BE2C (cell line): Measurements from ENCODE around the gene RGR.

Experiments used
- DNase-seq: peaks from one replicate; pipeline ENCODE4 v3.0.0-alpha.2; 2020
- H3K27me3 ChIP-seq: fragments of 250-450 bp; sonication (Bioruptor Pico); 2 replicates; pipeline ENCODE4 v1.5.1; 2020; ENCODE audit warnings: mild to moderate bottlenecking
- H3K36me3 ChIP-seq: fragments of 250-450 bp; sonication (Bioruptor Pico); 2 replicates; pipeline ENCODE4 v1.5.1; 2020; ENCODE audit warnings: mild to moderate bottlenecking
- H3K4me1 ChIP-seq: fragments of 250-450 bp; sonication (Bioruptor Pico); 2 replicates; pipeline ENCODE4 v1.5.1; 2020
- H3K4me3 ChIP-seq: 2 replicates; pipeline ENCODE4 v1.5.1; 2011; ENCODE audit warnings: low read depth, low read length
- H3K9me3 ChIP-seq: fragments of 250-450 bp; sonication (Bioruptor Pico); 2 replicates; pipeline ENCODE4 v1.5.1; 2020
- TF ChIP-seq, protein P1 (sequence below): IDR thresholded peaks from 2 replicates; pipeline ENCODE4 v1.5.1; 2012; ENCODE audit warnings: mild to moderate bottlenecking, low read depth, low read length

RGR gene

DNA sequence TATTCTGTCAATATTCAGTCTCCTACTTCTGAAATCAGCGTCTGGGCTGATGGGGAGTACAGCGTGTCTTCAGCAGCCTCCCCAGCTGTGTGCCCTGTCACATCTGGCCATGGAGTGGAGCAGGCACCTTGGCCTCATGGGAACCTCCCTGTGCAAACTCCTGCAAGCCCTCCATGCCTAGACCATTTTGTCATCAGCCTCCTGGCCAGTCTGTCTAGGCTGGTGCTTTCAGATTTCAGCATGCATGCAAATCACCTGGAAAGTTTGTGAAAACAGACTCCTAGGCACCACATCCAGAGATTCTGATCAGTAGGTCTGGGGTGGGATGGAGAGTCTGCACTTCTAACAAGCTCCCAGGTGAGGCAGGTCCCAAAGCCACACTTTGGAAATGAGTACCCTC is 57.4 kb downstream of the RGR start:
- DNase-seq = no peak
- TF ChIP-seq, protein P1, sequence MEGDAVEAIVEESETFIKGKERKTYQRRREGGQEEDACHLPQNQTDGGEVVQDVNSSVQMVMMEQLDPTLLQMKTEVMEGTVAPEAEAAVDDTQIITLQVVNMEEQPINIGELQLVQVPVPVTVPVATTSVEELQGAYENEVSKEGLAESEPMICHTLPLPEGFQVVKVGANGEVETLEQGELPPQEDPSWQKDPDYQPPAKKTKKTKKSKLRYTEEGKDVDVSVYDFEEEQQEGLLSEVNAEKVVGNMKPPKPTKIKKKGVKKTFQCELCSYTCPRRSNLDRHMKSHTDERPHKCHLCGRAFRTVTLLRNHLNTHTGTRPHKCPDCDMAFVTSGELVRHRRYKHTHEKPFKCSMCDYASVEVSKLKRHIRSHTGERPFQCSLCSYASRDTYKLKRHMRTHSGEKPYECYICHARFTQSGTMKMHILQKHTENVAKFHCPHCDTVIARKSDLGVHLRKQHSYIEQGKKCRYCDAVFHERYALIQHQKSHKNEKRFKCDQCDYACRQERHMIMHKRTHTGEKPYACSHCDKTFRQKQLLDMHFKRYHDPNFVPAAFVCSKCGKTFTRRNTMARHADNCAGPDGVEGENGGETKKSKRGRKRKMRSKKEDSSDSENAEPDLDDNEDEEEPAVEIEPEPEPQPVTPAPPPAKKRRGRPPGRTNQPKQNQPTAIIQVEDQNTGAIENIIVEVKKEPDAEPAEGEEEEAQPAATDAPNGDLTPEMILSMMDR = no peak
- Histone ChIP-seq H3K4me3 (no peak overlapping the region), H3K27me3 (no peaks in the 10 kb centered on the region), H3K9me3 (no peaks in the 10 kb centered on the region), H3K36me3 (no peaks in the 10 kb centered on the region), H3K4me1 (no peaks in the 10 kb centered on the region)

DNA sequence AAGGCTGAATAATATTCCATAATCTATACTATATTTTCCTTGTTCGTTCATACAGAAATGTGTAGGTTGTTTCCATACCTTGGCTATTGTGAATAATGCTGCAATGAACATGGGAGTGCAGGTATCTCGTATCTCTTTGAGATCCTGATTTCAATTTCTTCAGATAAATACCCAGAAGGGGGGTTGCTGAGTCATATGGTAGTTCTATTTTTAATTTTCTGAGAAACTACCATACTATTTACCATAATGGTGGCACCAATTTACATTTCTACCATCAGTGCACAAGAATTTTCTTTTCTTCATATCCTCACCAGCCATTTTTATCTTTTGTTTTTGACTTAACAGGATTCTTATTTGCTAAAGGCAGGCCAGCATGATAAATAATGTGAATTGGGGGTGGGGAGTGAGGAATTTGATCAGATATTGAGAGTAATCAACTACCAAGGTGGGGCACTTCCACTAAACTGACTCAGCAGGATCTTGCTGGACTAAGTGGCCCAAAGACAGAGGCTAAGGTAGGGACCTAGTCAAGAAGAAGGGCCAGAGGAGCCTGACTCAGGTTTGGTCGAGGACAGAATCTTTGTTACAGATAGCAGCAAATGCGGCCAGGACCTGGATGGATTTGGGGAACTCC is 62.0 kb downstream of the RGR start:
- Histone ChIP-seq H3K36me3 (no peaks in the 10 kb centered on the region), H3K4me1 (peaks cover 4% of the 10 kb centered on the region; the same call in 1 of the 2 replicates), H3K27me3 (no peaks in the 10 kb centered on the region), H3K9me3 (no peaks in the 10 kb centered on the region), H3K4me3 (no peak overlapping the region)
- TF ChIP-seq, protein P1 = no peak
- no peak for DNase-seq

DNA sequence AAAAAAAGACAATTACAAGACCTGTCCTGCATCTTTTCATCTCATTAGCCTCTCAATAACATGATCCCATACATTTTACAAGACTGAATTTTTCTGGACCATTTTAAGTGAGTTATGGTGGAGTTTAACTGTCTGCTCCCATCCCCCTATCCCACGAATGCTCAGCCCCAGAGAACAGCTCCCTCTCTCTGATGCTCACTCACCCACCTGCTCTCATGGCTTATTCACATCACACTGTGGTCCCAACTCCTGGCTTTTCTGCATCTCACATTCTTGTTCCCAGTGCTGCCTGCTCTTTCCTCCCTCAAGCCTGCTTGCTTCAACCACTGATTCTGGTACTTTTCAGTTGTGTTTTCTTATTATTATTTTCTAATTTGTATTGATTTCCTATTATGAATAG is 63.2 kb downstream of the RGR start:
- DNase-seq = no peak
- no peak overlapping the region for H3K4me3 ChIP-seq
- H3K9me3 ChIP-seq = no peaks in the 10 kb centered on the region
- no peaks in the 10 kb centered on the region for H3K27me3 ChIP-seq
- no peaks in the 10 kb centered on the region for H3K36me3 ChIP-seq
- TF ChIP-seq, protein P1 = no peak
- peaks cover 4% of the 10 kb centered on the region; the same call in 1 of the 2 replicates for H3K4me1 ChIP-seq

DNA sequence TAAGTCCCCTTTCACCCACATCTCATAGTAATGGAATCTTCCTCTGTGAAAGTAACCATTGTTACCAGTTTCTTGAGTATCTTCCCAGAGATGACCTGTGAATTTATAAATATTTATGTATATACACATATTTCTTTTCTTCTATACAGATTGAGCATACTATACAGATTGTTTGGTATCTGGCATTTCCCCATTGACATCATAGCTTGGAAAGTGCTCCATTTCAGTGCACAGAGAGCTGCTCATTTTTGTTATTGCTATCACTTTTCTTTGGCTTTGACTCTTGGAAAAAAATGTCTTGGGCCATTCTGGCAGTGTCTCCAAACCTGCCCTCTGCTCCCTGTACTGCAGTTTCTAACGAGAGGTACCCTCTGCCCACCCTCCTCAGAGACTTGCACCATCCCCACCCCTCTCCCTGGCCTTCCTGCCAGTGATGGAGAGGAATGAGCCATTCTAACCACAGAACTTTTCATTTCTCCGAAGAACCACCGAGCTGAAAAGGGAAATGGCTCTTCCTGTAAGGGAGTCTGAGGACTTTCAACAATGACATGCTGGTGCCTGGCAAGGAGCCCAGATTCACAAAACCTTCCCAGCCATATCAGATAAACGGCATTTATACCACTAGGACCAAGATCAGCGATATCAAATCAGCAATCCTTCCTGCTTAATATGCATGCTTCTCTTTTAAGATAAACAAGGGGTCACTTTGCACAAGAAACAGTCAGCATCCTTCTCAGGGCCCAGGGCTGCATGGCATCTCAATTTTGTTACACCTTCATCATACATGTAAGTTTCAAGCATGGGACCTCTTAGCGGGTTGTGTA is 63.8 kb downstream of the RGR start:
- peak; percentile 23 for DNase-seq
- no peak overlapping the region for H3K4me3 ChIP-seq
- H3K9me3 ChIP-seq = no peaks in the 10 kb centered on the region
- TF ChIP-seq, protein P1 = no peak
- no peaks in the 10 kb centered on the region for H3K27me3 ChIP-seq
- peaks cover 4% of the 10 kb centered on the region; the same call in 1 of the 2 replicates for H3K4me1 ChIP-seq
- no peaks in the 10 kb centered on the region for H3K36me3 ChIP-seq
